Measurements from ENCODE around the gene MTMR11. TPM values are rescaled to one million over a fixed set of nuclear protein-coding genes. Genes with fewer than 3 reads are reported as not detected.
A peak's percentile ranks its signal among the peaks of the same experiment; 100 is the strongest.

Gene MTMR11
- polyA plus RNA-seq (2012; ENCODE audit: low read depth, missing spikeins) = 0.73 TPM

- FAIRE-seq (no peak), DNase-seq (ENCODE audit: insufficient read length, low spot score) (no peak)
- TF ChIP-seq POLR2A (IDR thresholded peaks at IDR 0.05; ENCODE audit: low read depth, low read length) (no peak), POLR2AphosphoS5 (IDR thresholded peaks at IDR 0.05; ENCODE audit: low read depth, low read length) (no peak), POU2F2 (IDR thresholded peaks at IDR 0.05; ENCODE audit: low read depth, low read length) (no peak), SPI1 (IDR thresholded peaks at IDR 0.05; ENCODE audit: low read depth, low read length) (no peak), TAF1 (IDR thresholded peaks at IDR 0.05; ENCODE audit: low read depth, low read length) (no peak), PAX5 (IDR thresholded peaks at IDR 0.05; ENCODE audit: insufficient read depth, low read length, severe bottlenecking) (no peak)
Observed at GRCh38 chr1:149936170-149936991, at the start of gene MTMR11. TSS of gene MTMR11 (minus strand) at chr1:149936879. CDS start at chr1:149936647, 232 bp downstream.

- DNase-seq (ENCODE audit: insufficient read length, low spot score) (no peak), FAIRE-seq (peak; percentile 65)
- TF ChIP-seq SPI1 (IDR thresholded peaks at IDR 0.05; ENCODE audit: low read depth, low read length) (no peak), POLR2A (IDR thresholded peaks at IDR 0.05; ENCODE audit: low read depth, low read length) (no peak), TAF1 (IDR thresholded peaks at IDR 0.05; ENCODE audit: low read depth, low read length) (no peak), POLR2AphosphoS5 (IDR thresholded peaks at IDR 0.05; ENCODE audit: low read depth, low read length) (no peak)
Observed at GRCh38 chr1:149979972-149980540, 43.4 kb upstream of the MTMR11 start.

- TF ChIP-seq POLR2A (IDR thresholded peaks at IDR 0.05; ENCODE audit: low read depth, low read length) (no peak), SPI1 (IDR thresholded peaks at IDR 0.05; ENCODE audit: low read depth, low read length) (0 out of 2 replicates have a peak, but pooled peaks have one; percentile 13), PAX5 (IDR thresholded peaks at IDR 0.05; ENCODE audit: insufficient read depth, low read length, severe bottlenecking) (no peak), POU2F2 (IDR thresholded peaks at IDR 0.05; ENCODE audit: low read depth, low read length) (no peak), POLR2AphosphoS5 (IDR thresholded peaks at IDR 0.05; ENCODE audit: low read depth, low read length) (no peak), TAF1 (IDR thresholded peaks at IDR 0.05; ENCODE audit: low read depth, low read length) (no peak)
- no peak for DNase-seq (ENCODE audit: insufficient read length, low spot score)
Observed at GRCh38 chr1:149979245-149979971, 42.7 kb upstream of the MTMR11 start.

GRCh38 chr1:149978547-149979023, 41.9 kb upstream of the MTMR11 start:
- DNase-seq (ENCODE audit: insufficient read length, low spot score) (no peak), FAIRE-seq (no peak)
- TF ChIP-seq POLR2AphosphoS5 (IDR thresholded peaks at IDR 0.05; ENCODE audit: low read depth, low read length) (no peak), TAF1 (IDR thresholded peaks at IDR 0.05; ENCODE audit: low read depth, low read length) (no peak), SPI1 (IDR thresholded peaks at IDR 0.05; ENCODE audit: low read depth, low read length) (no peak), POU2F2 (IDR thresholded peaks at IDR 0.05; ENCODE audit: low read depth, low read length) (no peak)

More at GRCh38 chr1:149979245-149979971, 42.7 kb upstream of the MTMR11 start:
- FAIRE-seq = peak; percentile 43

GRCh38 chr1:149977345-149977744, 40.7 kb upstream of the MTMR11 start:
- FAIRE-seq (no peak), DNase-seq (ENCODE audit: insufficient read length, low spot score) (no peak)
- no peak for TF ChIP-seq SPI1 (IDR thresholded peaks at IDR 0.05; ENCODE audit: low read depth, low read length)
- no peak for TF ChIP-seq TAF1 (IDR thresholded peaks at IDR 0.05; ENCODE audit: low read depth, low read length)
- TF ChIP-seq PAX5 (IDR thresholded peaks at IDR 0.05; ENCODE audit: insufficient read depth, low read length, severe bottlenecking) = no peak
- TF ChIP-seq POU2F2 (IDR thresholded peaks at IDR 0.05; ENCODE audit: low read depth, low read length) = no peak
- TF ChIP-seq POLR2AphosphoS5 (IDR thresholded peaks at IDR 0.05; ENCODE audit: low read depth, low read length) = no peak
- TF ChIP-seq POLR2A (IDR thresholded peaks at IDR 0.05; ENCODE audit: low read depth, low read length) = no peak

- DNase-seq (ENCODE audit: insufficient read length, low spot score) (no peak), FAIRE-seq (no peak)
- no peak for TF ChIP-seq PAX5 (IDR thresholded peaks at IDR 0.05; ENCODE audit: insufficient read depth, low read length, severe bottlenecking)
- no peak for TF ChIP-seq SPI1 (IDR thresholded peaks at IDR 0.05; ENCODE audit: low read depth, low read length)
Observed at GRCh38 chr1:149972547-149972946, 35.9 kb upstream of the MTMR11 start.

GRCh38 chr1:149967646-149968045, 31.0 kb upstream of the MTMR11 start:
- DNase-seq (ENCODE audit: insufficient read length, low spot score) = no peak
- no peak for TF ChIP-seq POLR2A (IDR thresholded peaks at IDR 0.05; ENCODE audit: low read depth, low read length)
- no peak for TF ChIP-seq POU2F2 (IDR thresholded peaks at IDR 0.05; ENCODE audit: low read depth, low read length)
- no peak for TF ChIP-seq PAX5 (IDR thresholded peaks at IDR 0.05; ENCODE audit: insufficient read depth, low read length, severe bottlenecking)
- TF ChIP-seq TAF1 (IDR thresholded peaks at IDR 0.05; ENCODE audit: low read depth, low read length) = no peak
- TF ChIP-seq SPI1 (IDR thresholded peaks at IDR 0.05; ENCODE audit: low read depth, low read length) = 0 out of 2 replicates have a peak, but pooled peaks have one; percentile 18
- no peak for TF ChIP-seq POLR2AphosphoS5 (IDR thresholded peaks at IDR 0.05; ENCODE audit: low read depth, low read length)
- no peak for FAIRE-seq

GRCh38 chr1:149967041-149967440, 30.4 kb upstream of the MTMR11 start:
- TF ChIP-seq POLR2A (IDR thresholded peaks at IDR 0.05; ENCODE audit: low read depth, low read length) (no peak), PAX5 (IDR thresholded peaks at IDR 0.05; ENCODE audit: insufficient read depth, low read length, severe bottlenecking) (no peak), POU2F2 (IDR thresholded peaks at IDR 0.05; ENCODE audit: low read depth, low read length) (no peak), POLR2AphosphoS5 (IDR thresholded peaks at IDR 0.05; ENCODE audit: low read depth, low read length) (no peak), TAF1 (IDR thresholded peaks at IDR 0.05; ENCODE audit: low read depth, low read length) (no peak), SPI1 (IDR thresholded peaks at IDR 0.05; ENCODE audit: low read depth, low read length) (no peak)
- FAIRE-seq = no peak
- no peak for DNase-seq (ENCODE audit: insufficient read length, low spot score)

GRCh38 chr1:149966405-149966804, 29.7 kb upstream of the MTMR11 start:
- TF ChIP-seq PAX5 (IDR thresholded peaks at IDR 0.05; ENCODE audit: insufficient read depth, low read length, severe bottlenecking) (no peak), TAF1 (IDR thresholded peaks at IDR 0.05; ENCODE audit: low read depth, low read length) (no peak), SPI1 (IDR thresholded peaks at IDR 0.05; ENCODE audit: low read depth, low read length) (no peak), POU2F2 (IDR thresholded peaks at IDR 0.05; ENCODE audit: low read depth, low read length) (no peak), POLR2AphosphoS5 (IDR thresholded peaks at IDR 0.05; ENCODE audit: low read depth, low read length) (no peak), POLR2A (IDR thresholded peaks at IDR 0.05; ENCODE audit: low read depth, low read length) (no peak)
- no peak for FAIRE-seq
- no peak for DNase-seq (ENCODE audit: insufficient read length, low spot score)

Measured in GM12891 (cell line).